Fibroblast of skin of left quadriceps (primary cell): ENCODE measurements around the gene KCNK1.
A peak's percentile ranks its signal among the peaks of the same experiment; 100 is the strongest.

Experiments
- DNase-seq, 2 experiments: peaks; one replicate each; pipeline ENCODE4 v3.0.0-alpha.2; 2013; ENCODE audit warnings: low read depth in 2 of 2

KCNK1 gene

GRCh38 chr1:233636503-233636877 is 22.6 kb downstream of the KCNK1 start:
- DNase-seq, result no peak

GRCh38 chr1:233638513-233638912 is 24.6 kb downstream of the KCNK1 start:
- no peak for DNase-seq

DNA sequence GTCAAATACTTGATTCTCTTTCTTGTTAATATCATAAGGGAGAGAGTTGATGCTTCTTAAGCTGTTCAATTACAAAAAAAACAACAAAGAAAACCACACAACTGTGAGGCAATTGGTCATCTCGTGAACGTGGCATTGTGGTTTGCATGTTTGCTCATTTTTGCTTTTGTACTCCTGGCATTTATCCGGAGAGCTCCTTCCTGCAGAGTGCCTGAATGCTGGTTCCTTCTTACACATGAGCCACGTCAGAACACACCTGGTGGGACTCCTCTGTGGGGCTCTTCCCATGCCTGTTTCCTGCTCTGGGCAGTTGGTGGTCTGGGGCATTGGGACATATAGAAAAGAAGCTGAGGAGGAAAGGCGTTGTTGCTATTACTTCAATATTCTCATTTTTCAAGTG is 25.7 kb downstream of the KCNK1 start:
- no peak for DNase-seq

- no peak for DNase-seq
These were observed 26.3 kb downstream of the KCNK1 start for GRCh38 chr1:233640179-233640578.

DNA sequence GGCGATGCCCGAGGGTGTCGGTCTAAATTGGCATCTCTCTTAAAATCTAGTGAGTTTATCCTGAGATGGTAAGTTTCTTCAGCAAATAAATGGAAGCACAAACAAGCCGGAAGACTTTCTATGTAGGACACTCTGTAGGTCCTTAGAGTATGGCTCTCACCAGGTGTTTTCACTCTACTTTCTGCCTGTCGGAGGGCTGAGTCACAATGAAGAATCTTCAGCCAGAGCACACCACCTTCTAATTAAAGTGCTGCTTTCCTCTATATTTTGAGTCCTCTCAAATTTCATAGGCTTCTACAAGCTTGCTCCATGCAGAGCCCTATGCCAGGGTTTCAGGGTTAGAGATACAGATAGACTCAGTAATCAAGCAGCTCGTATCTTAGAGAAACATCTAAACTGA is 27.1 kb downstream of the KCNK1 start:
- no peak for DNase-seq

GRCh38 chr1:233647073-233647472 is 33.2 kb downstream of the KCNK1 start:
- peak; percentile 69 to 76 for DNase-seq

- no peak for DNase-seq
These were observed 33.7 kb downstream of the KCNK1 start for GRCh38 chr1:233647636-233648035.

DNA sequence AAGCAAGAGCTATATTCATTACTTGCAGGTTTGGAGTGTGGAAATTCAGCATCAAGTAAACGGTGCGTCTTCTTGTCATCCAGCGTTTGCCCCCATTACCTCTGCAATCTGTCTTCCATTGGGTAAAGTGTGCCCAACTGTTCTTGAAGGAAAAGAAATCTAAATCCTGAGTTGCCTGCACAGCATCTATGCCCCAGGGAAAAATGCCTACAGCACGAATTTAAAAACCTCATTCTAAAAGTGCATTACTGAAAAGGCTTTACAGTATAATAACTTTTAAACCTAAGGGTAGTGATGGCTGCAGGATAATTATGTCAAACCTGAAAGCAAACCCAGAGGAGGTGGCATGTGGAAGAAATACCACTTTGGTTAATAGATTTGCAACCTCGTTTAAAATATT is 37.2 kb downstream of the KCNK1 start:
- no peak for DNase-seq

GRCh38 chr1:233651563-233652233 is 37.8 kb downstream of the KCNK1 start:
- no peak for DNase-seq

- no peak for DNase-seq
These were observed 38.6 kb downstream of the KCNK1 start for GRCh38 chr1:233652526-233652925.

- DNase-seq, result no peak
These were observed 40.9 kb downstream of the KCNK1 start for GRCh38 chr1:233654658-233655280.

- DNase-seq, result no peak
These were observed 41.4 kb downstream of the KCNK1 start for GRCh38 chr1:233655301-233655740.

DNA sequence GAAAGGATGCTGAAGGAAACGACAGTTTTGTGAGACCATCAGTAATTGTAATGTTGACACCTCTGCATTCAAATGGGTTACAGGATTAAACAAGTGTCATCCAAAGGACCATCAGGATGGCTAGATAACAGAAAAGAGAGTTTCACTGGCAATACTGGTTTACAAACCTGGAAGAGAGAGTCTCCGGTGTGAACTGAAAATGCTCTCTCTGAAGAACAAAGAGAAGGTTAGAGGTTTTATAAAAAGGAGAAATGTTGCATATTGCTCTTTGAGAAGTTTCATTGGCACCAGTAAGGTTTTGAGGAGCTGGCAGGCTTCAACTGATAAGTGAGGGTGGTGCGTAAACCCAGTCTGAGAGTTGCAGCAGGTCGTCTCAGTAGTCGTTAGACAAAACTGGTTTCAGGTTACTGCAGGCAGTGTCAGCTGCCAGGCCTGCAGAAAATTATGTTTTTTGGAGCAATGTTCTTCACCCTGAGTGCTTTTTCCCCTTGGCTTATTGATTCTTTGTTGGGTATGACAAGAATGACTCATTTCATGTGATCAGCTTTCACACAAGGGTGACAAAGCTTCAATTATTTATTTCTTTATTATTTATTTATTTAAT is 42.2 kb downstream of the KCNK1 start:
- no peak for DNase-seq

DNA sequence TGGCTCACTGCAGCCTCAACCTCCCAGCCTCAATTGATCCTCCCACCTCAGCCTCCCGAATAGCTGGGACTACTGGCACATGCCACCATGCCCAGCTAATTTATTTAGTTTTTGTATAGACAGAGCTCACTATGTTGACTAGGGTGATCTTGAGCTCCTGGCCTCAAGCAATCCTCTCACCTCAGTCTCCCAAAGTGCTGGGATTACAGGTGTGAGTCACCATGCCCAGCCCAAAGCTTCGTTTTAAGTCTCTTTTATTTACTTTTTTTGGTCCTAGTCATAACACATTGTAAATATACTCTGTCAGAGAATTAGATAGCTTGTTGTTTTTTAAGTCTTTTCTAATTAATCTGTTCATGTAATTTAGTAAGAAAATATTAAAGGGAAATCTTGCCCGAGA is 42.8 kb downstream of the KCNK1 start:
- no peak for DNase-seq

- DNase-seq, result no peak
These were observed 43.6 kb downstream of the KCNK1 start for GRCh38 chr1:233657466-233657865.

- no peak for DNase-seq
These were observed 45.6 kb downstream of the KCNK1 start for GRCh38 chr1:233659495-233659894.

- no peak for DNase-seq
These were observed 47.7 kb downstream of the KCNK1 start for GRCh38 chr1:233661376-233662159.

GRCh38 chr1:233662575-233663304 is 48.8 kb downstream of the KCNK1 start:
- DNase-seq, result peak; percentile 37 to 41

- no peak for DNase-seq
These were observed 50.3 kb downstream of the KCNK1 start for GRCh38 chr1:233664253-233664652.

DNA sequence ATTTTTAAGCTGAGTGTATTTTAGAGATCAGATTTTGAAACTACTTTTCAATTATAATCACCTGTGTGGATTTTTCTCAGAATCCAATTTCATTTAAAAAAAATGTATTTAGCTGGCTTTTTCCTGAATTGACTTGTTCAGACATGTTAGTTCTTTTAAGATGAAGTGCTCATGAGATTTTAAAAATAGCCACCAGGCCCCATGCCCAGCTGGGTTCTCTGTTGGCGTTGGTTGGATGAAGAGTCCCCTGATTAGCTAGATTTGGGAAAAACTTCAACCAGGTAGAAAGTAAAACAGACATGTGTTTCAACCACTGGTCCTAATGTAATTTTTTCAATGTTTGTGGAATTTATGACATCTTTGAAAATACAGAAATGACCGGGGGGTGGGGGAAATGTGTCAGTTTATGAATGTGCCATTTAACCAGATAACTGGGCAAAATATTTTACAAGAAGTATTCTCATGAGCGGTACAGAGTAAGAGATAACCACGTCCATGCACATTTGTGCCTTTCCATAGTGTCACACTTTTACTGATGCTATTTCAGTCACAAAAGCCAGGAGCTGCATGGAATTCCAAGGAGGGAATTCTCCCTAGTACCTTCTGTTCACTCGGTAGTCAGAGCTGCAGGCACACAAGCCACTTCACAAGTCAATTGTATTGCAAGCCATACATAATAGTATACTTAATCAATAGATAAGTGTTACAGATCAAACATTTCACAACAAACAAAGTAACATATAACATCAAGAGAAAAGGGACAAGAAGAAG is 51.1 kb downstream of the KCNK1 start:
- DNase-seq, result no peak
